Activated naive CD8-positive, alpha-beta T cell treated with anti-CD3 and anti-CD28 coated beads, Interleukin-2, amount 10 ng/mL, durations not matched to agents 7 days and 5 days (primary cell): ENCODE measurements around the gene STYXL1. TPM values are rescaled to one million over a fixed set of nuclear protein-coding genes. Genes with fewer than 3 reads are reported as not detected.
"Not testable (repeated sequence)": the region's sequence is repeated elsewhere in the genome, so short reads cannot be mapped to it uniquely, and the experiment has no call there.

Experiments
- ATAC-seq: fragments of 150-1000 bp; cut with Tn5 transposase; one replicate; pipeline ENCODE4 v1.10.0; 2021; ENCODE audit warnings: low read depth, moderate library complexity
- POLR2A ChIA-PET: fragments of 350-600 bp; sonication (Branson Sonifier 250); formaldehyde crosslinking; loops from one replicate; lab custom pipeline; 2021; ENCODE audit warnings: antibody characterized with exemption; lab: Charles Lee
- DNase-seq: peaks from one replicate; pipeline ENCODE4 v3.0.0; 2021
- H3K27ac Mint-ChIP-seq: one replicate; pipeline ENCODE4 v1.8.0; 2022; ENCODE audit warnings: mild to moderate bottlenecking, mixed read lengths
- H3K27me3 Mint-ChIP-seq: one replicate; pipeline ENCODE4 v1.8.0; 2022; ENCODE audit warnings: mild to moderate bottlenecking, moderate library complexity, mixed read lengths
- H3K36me3 Mint-ChIP-seq: one replicate; pipeline ENCODE4 v1.8.0; 2021; ENCODE audit warnings: mild to moderate bottlenecking, mixed read lengths
- H3K4me1 Mint-ChIP-seq: one replicate; pipeline ENCODE4 v1.8.0; 2021; ENCODE audit warnings: mixed read lengths
- H3K4me3 Mint-ChIP-seq: one replicate; pipeline ENCODE4 v1.8.0; 2022; ENCODE audit warnings: mild to moderate bottlenecking, moderate library complexity, mixed read lengths
- H3K9me3 Mint-ChIP-seq: one replicate; pipeline ENCODE4 v1.8.0; 2021; ENCODE audit warnings: mixed read lengths
- total RNA-seq, 2 experiments: library from RNA; stranded (reverse); gene quantifications; one replicate each; pipeline ENCODE4 v1.2.3, GENCODE V29; 2021

Gene STYXL1
- total RNA-seq, 2 experiments from 2014 or later: 28.7 to 30.3 TPM

- POLR2A ChIA-PET: no interaction called here
- H3K27me3 Mint-ChIP-seq: no peaks in the 10 kb centered on the region
- no peak for ATAC-seq
- no peak overlapping the region for H3K4me3 Mint-ChIP-seq
- H3K9me3 Mint-ChIP-seq: no peaks in the 10 kb centered on the region
- no peak overlapping the region for H3K27ac Mint-ChIP-seq
- H3K36me3 Mint-ChIP-seq: peaks cover 11% of the 10 kb centered on the region
- peaks cover 16% of the 10 kb centered on the region for H3K4me1 Mint-ChIP-seq
- DNase-seq: no peak
These were observed 3.4 kb downstream of the STYXL1 start for GRCh38 chr7:76044375-76044865.

DNA sequence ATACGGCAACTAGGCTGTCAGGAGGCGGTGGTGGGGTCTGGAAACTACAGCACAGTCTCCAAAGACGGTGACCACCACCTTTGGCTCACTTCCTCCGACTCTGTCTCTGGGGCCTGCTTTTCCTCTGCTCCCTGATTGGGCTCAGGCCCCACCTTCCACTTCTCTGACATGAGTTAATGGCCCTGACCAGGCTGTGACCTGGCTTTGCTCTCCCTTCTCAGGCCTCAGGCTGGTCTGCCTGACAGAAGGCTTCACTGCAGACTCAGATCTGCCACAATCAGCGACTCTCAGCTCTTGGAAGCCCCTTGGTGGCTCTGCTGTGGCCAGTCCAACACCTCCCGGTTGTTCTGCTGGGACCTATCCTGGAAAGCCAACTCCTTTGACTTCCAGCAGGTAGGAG, 7.7 kb downstream of the STYXL1 start:
- no peak overlapping the region for H3K27ac Mint-ChIP-seq
- H3K4me3 Mint-ChIP-seq: no peak overlapping the region
- H3K9me3 Mint-ChIP-seq: no peaks in the 10 kb centered on the region
- H3K4me1 Mint-ChIP-seq: peaks cover 4% of the 10 kb centered on the region
- peaks cover 7% of the 10 kb centered on the region for H3K36me3 Mint-ChIP-seq
- POLR2A ChIA-PET: interaction anchor here (0.9 kb wide), 1 partner anchor 8 kb away, joined by 3 read pairs; the partner anchor contains the start of genes MDH2 and STYXL1
- H3K27me3 Mint-ChIP-seq: no peaks in the 10 kb centered on the region
- ATAC-seq: no peak
- no peak for DNase-seq

DNA sequence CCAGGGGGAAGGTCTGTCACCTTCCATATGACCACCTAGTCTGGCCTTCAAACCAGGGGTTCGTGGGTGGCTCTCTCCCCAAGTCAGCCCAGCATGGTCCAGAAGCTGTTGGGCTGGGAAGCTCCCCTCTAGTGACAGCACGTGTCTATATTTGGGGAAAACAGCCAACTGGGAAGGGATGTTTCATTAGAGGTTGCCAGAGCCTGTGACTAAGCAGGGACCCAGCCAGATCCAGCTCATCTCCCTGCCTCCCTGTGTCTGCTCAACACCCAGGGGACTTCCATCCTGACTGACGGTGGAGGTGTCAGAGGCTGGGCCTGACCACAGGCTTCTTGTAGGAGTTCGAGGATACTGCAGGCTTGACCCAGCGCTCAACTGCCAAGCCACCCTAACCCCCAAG, 10.5 kb downstream of the STYXL1 start:
- no peak overlapping the region for H3K27ac Mint-ChIP-seq
- H3K9me3 Mint-ChIP-seq: no peaks in the 10 kb centered on the region
- DNase-seq (no peak), ATAC-seq (no peak)
- POLR2A ChIA-PET: interaction anchor here (2.1 kb wide), 1 partner anchor 11 kb away, joined by 8 read pairs; the partner anchor contains the start of genes MDH2 and STYXL1
- no peaks in the 10 kb centered on the region for H3K27me3 Mint-ChIP-seq
- peaks cover 8% of the 10 kb centered on the region for H3K4me1 Mint-ChIP-seq
- peaks cover 6% of the 10 kb centered on the region for H3K36me3 Mint-ChIP-seq
- H3K4me3 Mint-ChIP-seq: no peak overlapping the region

DNA sequence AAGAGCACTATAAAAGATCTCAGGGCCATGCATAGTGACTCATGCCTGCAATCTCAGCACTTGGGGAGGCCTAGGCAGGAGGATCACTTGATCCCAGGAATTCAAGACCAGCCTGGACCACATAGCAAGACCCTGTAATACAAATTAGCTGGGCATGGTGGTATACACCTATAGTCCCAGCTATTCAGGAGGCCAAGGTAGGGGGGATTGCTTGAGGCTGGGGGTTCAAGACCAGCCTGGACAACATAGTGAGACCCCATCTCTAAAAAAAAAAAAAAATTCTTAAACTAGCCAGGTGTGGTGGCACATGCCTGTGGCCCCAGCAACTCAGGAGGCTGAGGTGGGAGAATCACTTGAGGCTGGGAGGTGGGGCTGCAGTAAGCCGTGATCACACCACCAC, 15.8 kb downstream of the STYXL1 start:
- no peak overlapping the region for H3K27ac Mint-ChIP-seq

GRCh38 chr7:76029682-76030081, 18.1 kb downstream of the STYXL1 start:
- DNase-seq, H3K9me3 Mint-ChIP-seq, H3K4me1 Mint-ChIP-seq, ATAC-seq, H3K27me3 Mint-ChIP-seq, H3K27ac Mint-ChIP-seq, POLR2A ChIA-PET, H3K4me3 Mint-ChIP-seq: not testable (repeated sequence)
- H3K36me3 Mint-ChIP-seq: peaks cover 11% of the 10 kb centered on the region

More for the DNA sequence above, 15.8 kb downstream of the STYXL1 start:
- ATAC-seq: no peak
- no peak for DNase-seq
- Mint-ChIP-seq H3K4me3 (no peak overlapping the region), H3K9me3 (no peaks in the 10 kb centered on the region), H3K4me1 (peaks cover 8% of the 10 kb centered on the region), H3K36me3 (peaks cover 5% of the 10 kb centered on the region), H3K27me3 (no peaks in the 10 kb centered on the region)
- POLR2A ChIA-PET: no interaction called here

GRCh38 chr7:76023002-76023401, 24.8 kb downstream of the STYXL1 start:
- no peak for ATAC-seq
- Mint-ChIP-seq H3K9me3 (no peaks in the 10 kb centered on the region), H3K27ac (peak overlapping the region; percentile 3)

DNA sequence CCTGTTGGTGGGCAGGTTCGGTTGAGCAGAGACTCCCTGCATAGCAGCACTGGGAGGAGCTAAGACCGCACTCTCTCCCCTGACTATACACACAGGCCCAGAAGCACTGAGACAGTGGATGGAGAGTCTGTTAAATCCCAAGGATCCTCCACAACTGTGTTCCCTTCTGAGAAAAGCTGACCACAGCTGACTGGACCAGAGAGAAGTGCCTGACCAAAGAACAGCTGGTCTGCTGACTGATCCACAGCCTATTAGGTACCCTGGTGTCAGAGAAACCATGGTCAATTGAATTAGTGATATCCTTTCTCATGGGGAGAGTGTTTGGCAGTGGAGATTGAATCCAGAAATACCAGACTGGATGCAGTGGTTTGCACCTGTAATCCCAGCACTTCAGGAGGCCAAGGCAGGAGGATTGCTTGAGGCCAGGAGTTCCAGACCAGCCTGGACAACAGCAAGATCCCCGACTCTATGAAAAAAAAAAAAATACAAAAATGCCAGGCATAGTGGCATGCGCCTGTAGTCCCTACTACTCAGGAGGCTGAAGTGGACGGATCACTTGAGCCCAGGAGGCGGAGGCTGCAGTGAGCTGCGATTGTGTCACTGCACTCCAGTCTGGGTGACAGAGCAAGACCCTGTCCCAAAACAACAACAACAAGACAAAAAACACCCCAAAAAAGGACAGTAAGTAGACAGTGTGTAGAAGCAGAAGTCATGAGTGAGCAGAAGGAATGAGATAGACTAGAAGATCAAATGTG, 25.6 kb downstream of the STYXL1 start:
- Mint-ChIP-seq H3K27ac (no peak overlapping the region), H3K4me3 (no peak overlapping the region), H3K9me3 (no peaks in the 10 kb centered on the region), H3K4me1 (peaks cover 12% of the 10 kb centered on the region), H3K27me3 (no peaks in the 10 kb centered on the region), H3K36me3 (peaks cover 25% of the 10 kb centered on the region)
- DNase-seq (no peak), ATAC-seq (no peak)
- POLR2A ChIA-PET: interaction anchor here (1.9 kb wide), 1 partner anchor 26 kb away, joined by 4 read pairs; the partner anchor contains the start of genes MDH2 and STYXL1

More at GRCh38 chr7:76023002-76023401, 24.8 kb downstream of the STYXL1 start:
- POLR2A ChIA-PET: no interaction called here
- DNase-seq: no peak
- no peak overlapping the region for H3K4me3 Mint-ChIP-seq
- H3K27me3 Mint-ChIP-seq: no peaks in the 10 kb centered on the region
- H3K4me1 Mint-ChIP-seq: peaks cover 10% of the 10 kb centered on the region
- H3K36me3 Mint-ChIP-seq: peaks cover 21% of the 10 kb centered on the region

DNA sequence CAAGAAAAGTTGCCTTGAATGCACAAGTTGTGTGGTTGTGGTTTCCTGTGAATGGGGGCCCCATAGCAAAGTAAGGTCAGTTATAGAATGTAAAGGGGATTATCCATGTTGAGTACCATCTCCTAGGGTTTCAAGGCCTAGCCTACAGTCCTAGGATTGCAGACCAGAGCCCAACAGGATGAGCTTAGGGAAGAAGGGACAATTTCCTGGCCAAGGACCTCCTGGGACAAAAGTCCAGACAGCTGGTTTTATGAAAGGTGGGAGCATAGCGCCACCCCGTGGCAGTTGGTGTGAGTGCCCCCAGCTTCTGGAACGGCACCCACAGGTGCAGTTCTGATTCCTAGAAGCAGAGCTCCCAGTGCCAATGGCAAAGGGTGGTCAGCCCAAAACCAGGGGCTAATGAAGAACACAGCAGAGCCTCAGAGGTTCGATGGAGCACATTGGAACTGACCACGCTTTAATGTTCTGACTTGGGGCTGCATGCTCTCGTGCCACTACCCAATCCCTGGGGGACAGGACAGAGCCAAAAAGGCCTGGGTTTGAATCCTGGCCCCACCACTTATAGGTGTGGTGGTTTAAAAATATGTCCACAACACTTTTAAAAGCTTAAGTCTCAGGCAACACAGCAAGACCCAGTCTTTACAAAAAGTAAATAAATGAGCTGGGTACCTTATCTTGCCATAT, 27.6 kb downstream of the STYXL1 start:
- H3K9me3 Mint-ChIP-seq: no peaks in the 10 kb centered on the region
- POLR2A ChIA-PET: interaction anchor here (0.7 to 1.9 kb wide), 3 partner anchors 28 to 153 kb away, joined by 4 read pairs; partner anchors contain the start of genes MDH2 and STYXL1
- H3K27me3 Mint-ChIP-seq: no peaks in the 10 kb centered on the region
- H3K4me3 Mint-ChIP-seq: peak overlapping the region; percentile 55
- peak overlapping the region; percentile 71 for H3K27ac Mint-ChIP-seq
- peak; percentile 83 for DNase-seq
- H3K36me3 Mint-ChIP-seq: peaks cover 33% of the 10 kb centered on the region
- H3K4me1 Mint-ChIP-seq: peaks cover 14% of the 10 kb centered on the region
- peak; percentile 71 for ATAC-seq

- Mint-ChIP-seq H3K36me3 (peaks cover 31% of the 10 kb centered on the region), H3K4me1 (peaks cover 14% of the 10 kb centered on the region)
- POLR2A ChIA-PET, H3K27me3 Mint-ChIP-seq, H3K4me3 Mint-ChIP-seq, ATAC-seq, DNase-seq, H3K27ac Mint-ChIP-seq, H3K9me3 Mint-ChIP-seq: not testable (repeated sequence)
These were observed 29.3 kb downstream of the STYXL1 start for GRCh38 chr7:76018520-76018919.

GRCh38 chr7:76016191-76016947, 31.4 kb downstream of the STYXL1 start:
- H3K9me3 Mint-ChIP-seq: no peaks in the 10 kb centered on the region
- no peak for DNase-seq
- H3K4me3 Mint-ChIP-seq: no peak overlapping the region
- POLR2A ChIA-PET: no interaction called here
- no peaks in the 10 kb centered on the region for H3K27me3 Mint-ChIP-seq
- no peak for ATAC-seq
- peaks cover 35% of the 10 kb centered on the region for H3K36me3 Mint-ChIP-seq
- H3K4me1 Mint-ChIP-seq: peaks cover 14% of the 10 kb centered on the region
- no peak overlapping the region for H3K27ac Mint-ChIP-seq

DNA sequence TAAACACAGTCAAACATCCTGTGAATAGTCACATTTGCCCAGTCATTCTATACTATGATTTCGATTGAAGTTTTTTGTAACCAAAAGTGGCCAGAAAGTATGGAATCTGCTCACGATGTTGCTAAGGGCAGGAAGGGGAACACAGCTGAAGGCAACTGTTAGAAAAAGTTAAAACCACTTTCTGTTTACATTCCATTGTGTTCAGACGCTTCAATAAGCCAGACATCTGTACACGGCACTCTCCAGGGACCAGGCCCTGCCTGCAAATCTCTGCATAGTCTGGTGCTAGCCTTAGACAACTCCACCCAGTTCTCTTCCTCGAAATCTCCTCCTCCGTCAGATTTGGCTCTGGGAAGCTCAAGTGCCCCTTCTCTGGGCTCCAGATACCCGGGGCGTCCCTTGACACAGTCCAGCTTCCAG, 36.3 kb downstream of the STYXL1 start:
- POLR2A ChIA-PET: no interaction called here
- Mint-ChIP-seq H3K27ac (no peak overlapping the region), H3K27me3 (peaks cover 2% of the 10 kb centered on the region), H3K9me3 (no peaks in the 10 kb centered on the region), H3K4me1 (peaks cover 21% of the 10 kb centered on the region), H3K4me3 (no peak overlapping the region), H3K36me3 (peaks cover 24% of the 10 kb centered on the region)
- DNase-seq: no peak
- no peak for ATAC-seq

- H3K4me1 Mint-ChIP-seq: peaks cover 21% of the 10 kb centered on the region
- peaks cover 17% of the 10 kb centered on the region for H3K36me3 Mint-ChIP-seq
- peak overlapping the region; percentile 80 for H3K4me3 Mint-ChIP-seq
- POLR2A ChIA-PET: interaction anchor here (1.5 kb wide), 2 partner anchors 94 to 96 kb away, joined by 4 to 5 read pairs; no protein-coding TSS in a partner anchor
- H3K27me3 Mint-ChIP-seq: peaks cover 2% of the 10 kb centered on the region
- H3K27ac Mint-ChIP-seq: peak overlapping the region; percentile 59
- H3K9me3 Mint-ChIP-seq: no peaks in the 10 kb centered on the region
- DNase-seq: no peak
- no peak for ATAC-seq
These were observed 37.9 kb downstream of the STYXL1 start for GRCh38 chr7:76009672-76010600.
